K562 (cell line): ENCODE results near the gene PARD3. TPM values are rescaled to one million over a fixed set of nuclear protein-coding genes. Genes with fewer than 3 reads are reported as not detected.
"Not testable (repeated sequence)": the region's sequence is repeated elsewhere in the genome, so short reads cannot be mapped to it uniquely, and the experiment has no call there.

Source experiments
- ATAC-seq: fragments of 200-7000 bp; cut with Tn5 transposase; 3 replicates; pipeline ENCODE4 v1.9.1; 2020; ENCODE audit warnings: moderate library complexity
- BruUV-seq: library from RNA; stranded (reverse); fragments of 400-500 nt; replicated peaks from 2 replicates; lab custom pipeline; 2021; lab: Mats Ljungman, UMichigan
- CTCF ChIA-PET: fragments of 300-600 bp; formaldehyde crosslinking; extraction: SDS; loops from one replicate; lab custom pipeline; 2021; ENCODE audit warnings: low intra/inter-chr PET ratio; lab: Yijun Ruan, JAX
- POLR2A ChIA-PET: fragments of 300-600, 350-650 bp; sonication (Branson Sonifier 250); formaldehyde crosslinking; extraction: SDS; loops from one replicate; lab custom pipeline; 2021; ENCODE audit warnings: antibody characterized with exemption, inconsistent platforms; lab: Yijun Ruan, JAX
- DNase-seq, 4 experiments: peaks; one replicate each; pipeline versions ENCODE4 v3.0.0 to v3.0.0-alpha.2; 2011 to 2018; ENCODE audit warnings: low spot score in 3 of 4, mixed read lengths in 3 of 4; ENCODE audit errors: extremely low read depth in 1 of 4
- FAIRE-seq: peaks from 2 replicates; lab custom pipeline; 2011; peaks lifted over from hg19 to GRCh38; lab: Jason Lieb, UNC
- H2AFZ ChIP-seq: 2 replicates; pipeline ENCODE4 v1.6.0; 2011; ENCODE audit warnings: low read depth, low read length, control low read depth, inconsistent platforms
- H3K27ac ChIP-seq: fragments of 200-600 bp; 3 replicates; pipeline ENCODE4 v1.8.0; 2011; ENCODE audit warnings: low read depth, mild to moderate bottlenecking, control low read depth, inconsistent platforms, low read length, moderate library complexity, mixed read lengths; ENCODE audit errors: extremely low read depth
- H3K27me3 ChIP-seq, 2 experiments: fragments of 300-600 bp in 1 of 2; 2 replicates in 1 of 2; 3 replicates in 1 of 2; pipeline versions ENCODE4 v1.6.0 to v1.8.0; 2011; ENCODE audit warnings: inconsistent platforms in 2 of 2, low read length in 2 of 2, mild to moderate bottlenecking in 1 of 2, mixed read lengths in 1 of 2, moderate library complexity in 1 of 2; ENCODE audit not compliant: control insufficient read depth in 2 of 2, insufficient read depth in 2 of 2
- H3K36me3 ChIP-seq: fragments of 300-600 bp; 3 replicates; pipeline ENCODE4 v1.8.0; 2011; ENCODE audit warnings: mild to moderate bottlenecking, low read length, inconsistent platforms; ENCODE audit not compliant: control insufficient read depth, insufficient read depth
- H3K4me1 ChIP-seq, 2 experiments: fragments of 200-600 bp in 1 of 2; replicated peaks in 1 of 2; 2 replicates in 1 of 2; 3 replicates in 1 of 2; pipeline versions ENCODE4 v1.5.1 to v1.8.0; 2011; ENCODE audit warnings: inconsistent platforms in 2 of 2, low read length in 2 of 2, mild to moderate bottlenecking in 1 of 2, mixed read lengths in 1 of 2, moderate library complexity in 1 of 2; ENCODE audit not compliant: control insufficient read depth in 2 of 2, insufficient read depth in 2 of 2
- H3K4me2 ChIP-seq: 2 replicates; pipeline ENCODE4 v1.6.1; 2011; ENCODE audit warnings: low read length, control low read depth, inconsistent platforms, mixed read lengths; ENCODE audit not compliant: insufficient read depth
- H3K4me3 ChIP-seq: fragments of 200-600 bp; sonication (generic), shearing (Covaris generic); 2 replicates; pipeline ENCODE4 v1.5.1; 2016; ENCODE audit warnings: control low read depth, inconsistent platforms
- H3K79me2 ChIP-seq: fragments of 200-600 bp; 3 replicates; pipeline ENCODE4 v1.8.0; 2011; ENCODE audit warnings: low read length, inconsistent platforms; ENCODE audit not compliant: control insufficient read depth, insufficient read depth
- H3K9ac ChIP-seq, 2 experiments: 2 replicates each; pipeline versions ENCODE4 v1.6.0 to v1.6.1; 2011; ENCODE audit warnings: low read depth in 2 of 2, low read length in 2 of 2, control low read depth in 1 of 2, inconsistent platforms in 1 of 2, mild to moderate bottlenecking in 1 of 2, mixed read lengths in 1 of 2; ENCODE audit not compliant: insufficient read depth in 1 of 2
- H3K9me1 ChIP-seq: one replicate; pipeline ENCODE4 v1.6.0; 2011; ENCODE audit warnings: inconsistent platforms, mild to moderate bottlenecking, low read length, moderate library complexity; ENCODE audit not compliant: control insufficient read depth, insufficient read depth
- H3K9me3 ChIP-seq: replicated peaks from 2 replicates; pipeline ENCODE4 v1.5.1; 2011; ENCODE audit warnings: low read depth, low read length, inconsistent platforms; ENCODE audit not compliant: control insufficient read depth, insufficient read depth
- H4K20me1 ChIP-seq: replicated peaks from 2 replicates; pipeline ENCODE4 v1.6.1; 2011; ENCODE audit warnings: low read length, inconsistent platforms, mixed read lengths; ENCODE audit not compliant: control insufficient read depth, insufficient read depth
- RBM25 ChIP-seq: fragments of 200-400 bp; formaldehyde crosslinking; IDR thresholded peaks from 2 replicates; pipeline ENCODE4 v1.6.1; 2018; ENCODE audit warnings: low read length, low read depth, moderate library complexity; ENCODE audit not compliant: severe bottlenecking
- ZNF253 ChIP-seq: fragments of 250-450 bp; sonication (Bioruptor Pico); conservative IDR thresholded peaks from 2 replicates; pipeline ENCODE4 v1.6.1; 2021; ENCODE audit warnings: mild to moderate bottlenecking
- ZNF282 ChIP-seq: sonication (generic); formaldehyde crosslinking; IDR thresholded peaks from 2 replicates; pipeline ENCODE4 v1.8.1; 2023; ENCODE audit warnings: missing genetic modification reagents
- ZNF717 ChIP-seq: fragments of 250-450 bp; sonication (Bioruptor Pico); IDR thresholded peaks from 2 replicates; pipeline ENCODE4 v1.5.0; 2021
- ZNF75A ChIP-seq: fragments of 450-650 bp; formaldehyde crosslinking; IDR thresholded peaks from 2 replicates; pipeline ENCODE4 v1.4.0; 2020; ENCODE audit warnings: mild to moderate bottlenecking
- WGBS: fragments of 100-300 bp; shearing (Covaris generic); methylation state at CpG from one replicate; pipeline ENCODE4 v1.1.6; 2016; ENCODE audit warnings: low coverage, mixed read lengths; ENCODE audit not compliant: insufficient coverage; ENCODE audit errors: missing lambda C conversion rate; 5-methylcytosine and 5-hydroxymethylcytosine counted together
- in situ Hi-C: fragments of 300-500 bp; cut with MboI; formaldehyde crosslinking; loops from 4 replicates; pipeline ENCODE4 v1.15.0; 2018; ENCODE audit warnings: inconsistent platforms, mixed read lengths
- intact Hi-C: fragments of 100-400 bp; cut with micrococcal nuclease; formaldehyde crosslinking; loops from 2 replicates; pipeline ENCODE4 v1.14.2; 2022
- polyA plus RNA-seq, 8 experiments: library from polyadenylated mRNA; depleted of rRNA in 4 of 8; stranded (reverse) in 5 of 8; unstranded in 3 of 8; fragments of >200 nt; fragmentation: Nextera tagmentation in 2 of 8; fragmentation: Illumina TruSeq in 1 of 8; extraction: Ambion mirVana in 2 of 8; extraction: Trizol in 1 of 8; gene quantifications; 2 replicates each; pipeline versions ENCODE4 v1.2.1 to v1.2.3, GENCODE V29; 2011 to 2014; ENCODE audit warnings: inconsistent platforms in 1 of 8, missing spikeins in 1 of 8
- total RNA-seq, 7 experiments: library from RNA; depleted of rRNA in 6 of 7; stranded (reverse); fragments of >200 nt in 6 of 7; fragmentation: Illumina TruSeq in 2 of 7; extraction: Trizol in 2 of 7; gene quantifications; 2 replicates each; pipeline versions ENCODE4 v1.2.1 to v1.2.3, GENCODE V29; 2011 to 2021; ENCODE audit warnings: low replicate concordance in 1 of 7
- TF ChIP-seq, protein P1 (sequence below): fragments of 250-450 bp; sonication (Bioruptor Pico); IDR thresholded peaks from 2 replicates; pipeline ENCODE4 v1.8.0; 2021; ENCODE audit warnings: borderline replicate concordance, mild to moderate bottlenecking, moderate library complexity; ENCODE audit not compliant: poor library complexity, severe bottlenecking
- TF ChIP-seq, protein P2 (sequence below): sonication (generic); formaldehyde crosslinking; IDR thresholded peaks from 2 replicates; pipeline ENCODE4 v1.8.0; 2022; ENCODE audit warnings: mild to moderate bottlenecking, low read depth, missing genetic modification reagents
- TF ChIP-seq, protein P3 (sequence below): conservative IDR thresholded peaks from 2 replicates; pipeline ENCODE4 v1.6.1; 2011; ENCODE audit warnings: low read depth, mild to moderate bottlenecking, low read length; ENCODE audit not compliant: control insufficient read depth

PARD3 gene
- total and polyA plus RNA-seq, 9 of the 15 experiments (the other 6 are each of a cell fraction or from before 2014, with no cell fraction given) = 2.7 to 11.7 (median 7.7) TPM

DNA sequence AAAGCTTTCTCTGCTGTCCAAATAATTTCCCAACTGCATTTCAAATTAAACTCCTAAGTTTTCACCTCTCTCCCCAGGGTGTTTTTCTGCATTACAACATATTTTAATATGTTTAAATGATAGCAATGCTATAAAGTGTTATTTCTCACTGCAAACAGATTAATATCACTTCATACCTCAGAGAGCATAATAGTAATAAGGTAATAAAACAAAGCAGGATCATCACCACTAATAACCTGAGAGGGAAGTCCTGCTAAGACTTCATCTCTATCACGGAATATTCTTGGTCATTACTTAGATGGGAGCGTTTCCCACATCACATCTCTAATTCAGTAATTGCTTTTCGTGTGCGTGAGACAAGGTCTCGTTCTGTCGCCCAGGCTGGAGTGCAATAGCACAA lies 168.8 kb downstream of the PARD3 start:
- no peaks in the 10 kb centered on the region for H3K36me3 ChIP-seq
- WGBS = 24% methylated on average over 6 of the region's 6 CpGs
- no peaks in the 10 kb centered on the region for H3K9me3 ChIP-seq
- POLR2A ChIA-PET = interaction anchor here (1.5 kb wide), 1 partner anchor 17 kb away, joined by 3 read pairs; no protein-coding TSS in a partner anchor
- TF ChIP-seq ZNF717 = no peak
- no peak for TF ChIP-seq ZNF253 (CRISPR knock-in tag)
- TF ChIP-seq, protein P1, sequence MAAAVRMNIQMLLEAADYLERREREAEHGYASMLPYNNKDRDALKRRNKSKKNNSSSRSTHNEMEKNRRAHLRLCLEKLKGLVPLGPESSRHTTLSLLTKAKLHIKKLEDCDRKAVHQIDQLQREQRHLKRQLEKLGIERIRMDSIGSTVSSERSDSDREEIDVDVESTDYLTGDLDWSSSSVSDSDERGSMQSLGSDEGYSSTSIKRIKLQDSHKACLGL (CRISPR knock-in tag) = no peak
- TF ChIP-seq ZNF282 = no peak
- TF ChIP-seq ZNF75A (CRISPR knock-in tag) = no peak
- TF ChIP-seq RBM25 = no peak
- TF ChIP-seq, protein P2, sequence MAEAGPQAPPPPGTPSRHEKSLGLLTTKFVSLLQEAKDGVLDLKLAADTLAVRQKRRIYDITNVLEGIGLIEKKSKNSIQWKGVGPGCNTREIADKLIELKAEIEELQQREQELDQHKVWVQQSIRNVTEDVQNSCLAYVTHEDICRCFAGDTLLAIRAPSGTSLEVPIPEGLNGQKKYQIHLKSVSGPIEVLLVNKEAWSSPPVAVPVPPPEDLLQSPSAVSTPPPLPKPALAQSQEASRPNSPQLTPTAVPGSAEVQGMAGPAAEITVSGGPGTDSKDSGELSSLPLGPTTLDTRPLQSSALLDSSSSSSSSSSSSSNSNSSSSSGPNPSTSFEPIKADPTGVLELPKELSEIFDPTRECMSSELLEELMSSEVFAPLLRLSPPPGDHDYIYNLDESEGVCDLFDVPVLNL (CRISPR knock-in tag) = no peak
- TF ChIP-seq, protein P3, sequence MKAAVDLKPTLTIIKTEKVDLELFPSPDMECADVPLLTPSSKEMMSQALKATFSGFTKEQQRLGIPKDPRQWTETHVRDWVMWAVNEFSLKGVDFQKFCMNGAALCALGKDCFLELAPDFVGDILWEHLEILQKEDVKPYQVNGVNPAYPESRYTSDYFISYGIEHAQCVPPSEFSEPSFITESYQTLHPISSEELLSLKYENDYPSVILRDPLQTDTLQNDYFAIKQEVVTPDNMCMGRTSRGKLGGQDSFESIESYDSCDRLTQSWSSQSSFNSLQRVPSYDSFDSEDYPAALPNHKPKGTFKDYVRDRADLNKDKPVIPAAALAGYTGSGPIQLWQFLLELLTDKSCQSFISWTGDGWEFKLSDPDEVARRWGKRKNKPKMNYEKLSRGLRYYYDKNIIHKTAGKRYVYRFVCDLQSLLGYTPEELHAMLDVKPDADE = no peak
- TF ChIP-seq, all 486 proteins: peak for 0
- FAIRE-seq (no peak), ATAC-seq (no peak), DNase-seq (no peak)
- H3K4me1 ChIP-seq = no peaks in the 10 kb centered on the region
- no peak overlapping the region for H2AFZ ChIP-seq
- H3K4me3 ChIP-seq = no peak overlapping the region
- H3K27ac ChIP-seq = no peak overlapping the region
- intact Hi-C loops = no loop called here
- H3K4me2 ChIP-seq = no peak overlapping the region
- no peak overlapping the region for H3K9ac ChIP-seq
- in situ Hi-C loops = loop anchor here (25.0 kb wide), 1 partner anchor 809 kb away; no protein-coding TSS in a partner anchor
- H3K79me2 ChIP-seq = no peaks in the 10 kb centered on the region
- H3K27me3 ChIP-seq = peaks cover 0 to 4% of the 10 kb centered on the region in 2 experiments; a peak in 2 of 5 replicates
- no peaks in the 10 kb centered on the region for H3K9me1 ChIP-seq
- H4K20me1 ChIP-seq = peaks cover 9% of the 10 kb centered on the region; the same call in 1 of the 2 replicates
- CTCF ChIA-PET = no interaction called here
- no TSS peak for BruUV-seq

DNA sequence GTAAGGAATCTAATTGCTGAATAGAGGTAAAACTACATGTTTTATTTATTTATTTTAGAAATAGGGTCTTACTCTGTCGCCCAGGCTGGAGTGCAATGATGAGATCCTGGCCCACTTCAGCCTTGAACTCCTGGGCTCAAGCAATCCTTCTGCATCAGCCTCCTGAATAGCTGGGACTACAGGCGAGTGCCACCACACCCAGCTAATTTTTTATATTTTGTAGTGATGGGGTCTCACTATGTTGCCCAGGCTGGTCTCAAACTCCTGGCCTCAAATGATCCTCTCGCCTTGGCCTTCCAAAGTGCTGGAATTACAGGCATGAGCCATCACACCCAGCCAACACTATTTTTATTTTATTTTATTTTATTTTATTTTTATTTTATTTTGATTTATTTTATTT lies 170.3 kb downstream of the PARD3 start:
- intact Hi-C loops, FAIRE-seq, POLR2A ChIA-PET, H3K36me3 ChIP-seq, H3K4me3 ChIP-seq, CTCF ChIA-PET, ATAC-seq, BruUV-seq, H4K20me1 ChIP-seq, H3K9ac ChIP-seq, H2AFZ ChIP-seq, H3K27me3 ChIP-seq, H3K9me1 ChIP-seq, H3K4me2 ChIP-seq, H3K4me1 ChIP-seq, H3K79me2 ChIP-seq, H3K27ac ChIP-seq, H3K9me3 ChIP-seq, DNase-seq: not testable (repeated sequence)
- in situ Hi-C loops = loop anchor here (25.0 kb wide), 1 partner anchor 808 kb away; no protein-coding TSS in a partner anchor
- WGBS = 12% methylated on average over 3 of the region's 3 CpGs
